NCI-H446 treated with DMSO at 0.1 percent for 48 hours (cell line): Measurements from ENCODE around the gene AGXT.

Experiments used
- DNase-seq: peaks from one replicate; lab custom pipeline; 2025; lab: John Stamatoyannopoulos, UW

AGXT gene

DNA sequence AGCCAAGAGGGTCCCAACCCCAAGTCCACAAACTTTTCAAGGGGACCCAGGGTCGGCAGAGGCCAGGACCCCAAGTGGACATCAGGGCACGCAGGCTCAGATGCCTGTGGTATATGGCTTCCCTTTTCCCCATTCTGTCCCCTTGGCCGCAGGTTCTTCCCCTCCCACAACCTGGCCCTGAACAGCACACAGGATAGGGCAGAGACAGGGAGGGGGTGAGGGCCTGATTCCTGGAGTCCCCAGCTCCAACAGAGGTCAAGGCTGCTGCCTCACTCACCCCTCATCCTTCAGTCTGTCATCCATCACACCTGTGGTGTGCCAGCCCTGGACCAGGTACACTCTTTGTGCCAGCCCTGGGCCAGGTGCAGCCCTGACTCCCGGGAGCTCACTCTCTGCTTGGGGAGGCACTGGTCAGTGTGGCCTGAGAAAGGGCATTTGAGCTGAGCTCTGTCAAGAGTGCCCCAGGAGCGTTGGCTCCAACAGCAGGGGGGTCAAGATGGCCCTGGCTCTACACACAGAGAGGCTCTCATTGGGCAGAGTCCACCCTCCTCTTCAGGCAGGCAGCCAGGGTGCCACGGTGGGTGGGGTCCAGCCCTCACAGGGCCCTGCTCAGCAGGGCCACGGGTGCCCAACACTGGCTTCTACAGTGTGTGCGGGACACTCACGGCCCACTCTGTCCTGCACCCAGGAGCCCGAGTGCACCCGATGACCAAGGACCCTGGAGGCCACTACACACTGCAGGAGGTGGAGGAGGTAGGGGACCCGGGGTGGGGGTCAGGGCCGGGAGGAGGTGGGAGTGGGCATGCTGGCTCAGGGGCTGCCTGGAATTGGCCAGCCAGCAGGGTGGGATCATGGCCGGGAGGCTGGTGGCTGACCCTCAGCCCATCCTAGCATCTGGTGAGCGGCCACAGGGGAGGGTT, 1.6 kb downstream of the AGXT start:
- DNase-seq, result no peak

DNA sequence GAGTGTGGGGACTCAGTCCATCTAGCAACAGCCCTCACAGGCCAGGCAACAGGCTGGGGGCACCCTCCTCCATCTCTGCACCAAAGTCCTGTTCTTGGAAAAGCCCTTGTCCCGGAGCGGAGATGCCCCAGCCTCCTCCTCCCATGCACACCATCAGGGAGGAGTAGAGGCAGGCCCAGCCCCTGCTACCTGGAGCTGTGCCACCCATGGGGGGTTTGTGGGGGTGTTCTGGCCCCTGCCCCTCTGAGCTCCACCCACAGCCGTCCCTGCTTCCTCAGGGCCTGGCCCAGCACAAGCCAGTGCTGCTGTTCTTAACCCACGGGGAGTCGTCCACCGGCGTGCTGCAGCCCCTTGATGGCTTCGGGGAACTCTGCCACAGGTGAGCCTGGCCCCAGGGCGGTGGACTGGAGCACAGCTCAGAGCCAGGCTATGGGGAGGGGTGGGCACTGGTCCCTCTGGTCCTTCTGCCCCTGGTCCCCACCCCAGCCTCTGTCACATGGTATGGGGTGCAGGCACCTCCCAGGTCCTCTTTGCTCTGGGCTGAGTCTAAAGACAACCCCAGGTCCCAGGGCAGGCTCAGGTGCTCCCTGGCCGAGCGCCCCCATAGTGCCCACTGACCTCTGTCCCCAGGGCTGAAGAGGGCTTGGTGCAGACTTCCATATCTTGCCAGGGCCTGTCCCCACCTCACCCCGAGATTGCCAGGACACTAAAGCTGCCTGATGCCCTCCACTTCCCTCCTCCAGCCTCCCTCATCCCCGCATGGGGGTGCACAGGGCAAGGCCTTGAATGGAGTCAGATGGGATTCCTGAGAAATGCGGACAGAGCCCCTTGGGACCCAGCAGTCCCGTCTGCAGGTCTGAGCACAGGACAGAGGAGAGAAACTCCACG, 2.7 kb downstream of the AGXT start:
- no peak for DNase-seq

DNA sequence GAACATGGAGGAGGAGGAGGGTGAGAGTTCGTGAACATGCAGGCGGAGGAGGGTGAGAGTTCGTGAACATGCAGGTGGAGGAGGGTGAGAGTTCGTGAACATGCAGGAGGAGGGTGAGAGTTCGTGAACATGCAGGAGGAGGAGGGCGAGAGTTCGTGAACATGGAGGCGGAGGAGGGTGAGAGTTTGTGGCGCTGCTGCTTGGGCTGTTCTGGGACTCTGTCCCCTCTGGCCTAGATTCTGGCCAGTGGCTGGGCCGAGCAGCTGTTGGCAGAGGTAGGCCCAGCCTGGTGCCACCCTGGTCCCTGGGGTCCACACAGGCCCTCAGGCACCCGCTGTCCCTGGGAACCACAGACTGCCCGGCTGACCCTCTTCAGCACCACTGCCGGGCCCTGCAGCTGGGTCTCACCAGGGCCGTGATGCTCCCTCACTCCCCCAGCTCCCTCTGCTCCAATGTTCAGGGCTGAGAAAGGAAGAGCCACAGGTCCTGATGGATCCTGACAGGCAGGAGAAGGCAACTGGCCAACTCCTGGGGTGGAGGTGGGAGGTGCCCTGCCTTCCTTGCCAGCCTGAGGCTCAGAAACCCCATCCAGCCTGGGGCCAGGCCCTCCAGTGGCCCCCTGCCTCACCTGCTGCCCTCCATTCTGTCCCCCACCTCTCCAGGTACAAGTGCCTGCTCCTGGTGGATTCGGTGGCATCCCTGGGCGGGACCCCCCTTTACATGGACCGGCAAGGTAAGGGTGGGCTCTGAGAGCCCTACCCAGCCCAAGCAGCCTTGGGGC, 3.9 kb downstream of the AGXT start:
- DNase-seq, result no peak

DNA sequence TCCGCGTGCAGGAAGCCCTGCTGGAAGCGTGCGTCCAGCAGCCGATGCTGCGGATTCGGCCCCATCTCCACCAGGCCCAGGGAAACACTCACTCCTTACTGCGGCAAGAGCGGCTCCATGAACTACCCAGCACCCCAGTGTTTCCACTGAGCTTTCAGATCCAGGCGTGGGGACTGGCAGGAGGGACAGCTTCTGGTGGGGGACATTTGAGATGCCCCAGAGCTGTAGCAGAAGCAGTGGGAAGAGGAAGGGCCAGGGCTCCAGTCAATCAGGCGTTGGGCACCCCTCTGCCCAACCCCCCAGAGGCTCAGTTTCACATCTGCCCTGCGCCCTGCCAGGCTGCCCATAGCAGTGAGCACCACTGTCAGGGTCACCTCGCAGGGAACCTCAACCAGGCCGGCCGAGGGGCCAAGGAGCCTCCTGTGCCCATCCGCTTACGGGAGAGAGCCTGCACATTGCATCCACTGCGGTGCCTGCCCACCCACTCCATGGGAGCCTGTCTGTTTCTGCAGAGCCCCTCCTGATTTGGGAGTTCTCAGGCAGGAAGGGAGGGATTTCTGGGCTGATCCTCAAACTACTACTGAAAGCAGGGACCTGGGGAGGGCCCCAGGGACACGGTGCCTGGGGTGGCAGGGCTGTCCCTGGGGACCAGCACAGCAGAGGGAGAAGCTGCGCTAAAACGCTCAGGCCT, 4.6 kb downstream of the AGXT start:
- no peak for DNase-seq

DNA sequence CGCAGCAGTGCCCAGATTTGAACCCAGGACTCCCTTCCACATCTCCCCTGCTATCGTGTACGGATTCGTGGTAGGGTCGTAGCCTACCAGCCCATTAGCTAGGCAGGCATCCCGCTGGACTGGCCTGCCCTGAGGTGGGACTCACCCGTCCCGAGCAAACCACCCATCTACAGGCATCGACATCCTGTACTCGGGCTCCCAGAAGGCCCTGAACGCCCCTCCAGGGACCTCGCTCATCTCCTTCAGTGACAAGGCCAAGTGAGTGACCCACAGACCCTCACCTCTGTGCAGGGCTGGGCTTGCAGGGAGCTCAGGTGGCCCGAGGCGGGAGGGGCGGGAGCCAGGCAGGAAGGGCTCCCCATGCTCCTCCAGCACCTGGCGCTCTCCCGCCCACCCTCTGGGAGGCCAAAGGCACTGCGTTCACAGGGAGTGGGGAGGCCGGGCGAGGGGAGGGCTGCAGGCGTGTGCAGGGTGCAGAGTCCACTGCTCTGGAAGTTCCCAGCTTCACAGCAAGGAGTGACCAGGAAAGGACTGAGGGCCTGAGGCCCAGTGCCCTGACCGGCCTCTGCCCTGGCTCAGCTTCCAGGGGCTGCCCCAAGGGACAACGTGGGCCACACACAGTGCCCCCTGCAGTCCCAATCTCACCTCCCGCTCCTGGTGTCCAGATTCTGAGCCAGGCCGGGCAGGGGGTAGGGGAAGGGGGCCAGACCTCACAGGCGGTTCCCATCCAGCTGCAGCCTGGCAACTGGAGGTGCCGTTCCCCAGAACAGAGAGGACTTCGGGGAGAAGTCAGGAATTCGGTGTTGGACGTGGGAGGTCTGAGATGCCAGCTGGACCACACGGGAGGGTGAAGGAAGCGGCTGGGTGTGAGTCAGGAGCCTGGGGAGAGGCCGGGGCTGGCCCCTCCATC, 5.4 kb downstream of the AGXT start:
- no peak for DNase-seq

DNA sequence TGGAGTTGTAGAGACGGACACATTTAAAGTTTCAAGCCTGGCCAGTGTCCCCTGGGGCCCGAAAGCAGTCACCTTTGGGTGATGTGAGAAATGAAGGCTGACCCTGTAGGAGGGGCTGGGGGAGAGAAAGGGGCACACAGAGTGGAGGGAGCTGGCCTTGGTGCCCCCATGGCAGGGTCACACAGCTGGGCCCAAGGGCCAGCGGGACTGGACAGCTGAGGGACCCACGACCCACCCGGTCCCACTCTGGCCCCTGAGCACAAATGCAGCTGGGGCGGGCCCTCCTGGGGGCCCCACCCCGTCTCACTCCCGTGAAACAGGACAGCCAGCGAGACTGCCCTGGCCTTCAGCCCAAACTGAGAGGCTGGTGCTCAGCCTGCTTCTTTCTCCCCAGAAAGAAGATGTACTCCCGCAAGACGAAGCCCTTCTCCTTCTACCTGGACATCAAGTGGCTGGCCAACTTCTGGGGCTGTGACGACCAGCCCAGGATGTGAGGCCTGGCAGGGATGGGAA, 6.1 kb downstream of the AGXT start:
- no peak for DNase-seq

DNA sequence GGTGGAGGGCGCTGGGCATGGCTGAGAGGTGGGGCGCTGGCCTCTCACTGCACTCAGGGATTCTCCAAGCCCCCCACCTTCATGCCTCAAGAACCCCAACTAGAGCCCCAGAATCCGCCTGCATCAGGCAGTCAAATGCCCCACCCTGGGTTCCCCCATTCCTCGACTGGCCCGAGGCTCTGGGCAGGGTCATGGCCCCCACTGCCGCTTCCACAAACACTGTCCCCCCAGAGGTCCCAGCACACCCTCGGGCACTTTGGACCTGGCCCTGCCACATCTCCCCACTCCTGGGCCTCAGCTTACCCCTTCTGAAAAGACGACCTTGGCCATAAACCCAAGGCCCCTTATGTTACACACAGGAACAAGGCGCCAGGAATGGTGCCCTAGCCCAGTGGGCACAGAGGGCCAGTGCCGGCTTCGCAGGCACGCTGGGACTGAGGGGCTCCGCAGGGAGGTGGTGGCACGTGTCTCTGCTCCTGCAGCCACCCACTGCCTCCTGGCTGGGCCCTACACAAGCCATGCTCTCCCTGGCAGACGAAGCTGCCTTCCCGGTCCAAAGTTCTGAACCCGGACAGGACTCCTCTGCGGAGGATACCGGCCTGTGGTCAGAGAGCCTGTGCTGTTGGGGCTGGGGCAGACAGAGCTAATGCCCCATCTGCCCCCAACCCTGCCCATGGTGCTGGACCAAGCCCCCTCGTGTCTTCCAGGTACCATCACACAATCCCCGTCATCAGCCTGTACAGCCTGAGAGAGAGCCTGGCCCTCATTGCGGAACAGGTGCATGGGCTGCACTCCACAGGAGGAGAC, 6.8 kb downstream of the AGXT start:
- DNase-seq, result no peak

DNA sequence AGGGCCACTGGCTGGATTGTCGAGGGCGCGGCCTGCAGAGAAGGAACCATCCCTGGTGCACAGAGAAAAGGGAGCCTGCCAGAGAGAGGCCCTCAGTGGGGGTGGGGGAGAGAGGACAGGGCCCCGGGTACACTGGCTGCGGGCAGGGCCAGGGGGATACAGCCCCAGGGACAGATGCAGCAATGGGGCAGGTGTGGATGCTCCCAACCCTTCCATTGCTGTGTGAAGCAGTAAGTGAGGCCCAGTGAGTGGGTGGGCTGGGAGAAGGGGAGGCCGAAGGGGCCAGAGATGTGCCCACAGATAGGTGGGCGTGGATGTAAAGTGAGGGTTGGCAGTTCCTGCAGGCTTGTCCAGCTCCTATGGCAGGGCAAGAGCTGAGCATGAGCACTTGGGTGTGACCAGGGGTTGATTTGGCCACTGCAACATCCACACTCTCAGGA, 7.4 kb downstream of the AGXT start:
- no peak for DNase-seq

DNA sequence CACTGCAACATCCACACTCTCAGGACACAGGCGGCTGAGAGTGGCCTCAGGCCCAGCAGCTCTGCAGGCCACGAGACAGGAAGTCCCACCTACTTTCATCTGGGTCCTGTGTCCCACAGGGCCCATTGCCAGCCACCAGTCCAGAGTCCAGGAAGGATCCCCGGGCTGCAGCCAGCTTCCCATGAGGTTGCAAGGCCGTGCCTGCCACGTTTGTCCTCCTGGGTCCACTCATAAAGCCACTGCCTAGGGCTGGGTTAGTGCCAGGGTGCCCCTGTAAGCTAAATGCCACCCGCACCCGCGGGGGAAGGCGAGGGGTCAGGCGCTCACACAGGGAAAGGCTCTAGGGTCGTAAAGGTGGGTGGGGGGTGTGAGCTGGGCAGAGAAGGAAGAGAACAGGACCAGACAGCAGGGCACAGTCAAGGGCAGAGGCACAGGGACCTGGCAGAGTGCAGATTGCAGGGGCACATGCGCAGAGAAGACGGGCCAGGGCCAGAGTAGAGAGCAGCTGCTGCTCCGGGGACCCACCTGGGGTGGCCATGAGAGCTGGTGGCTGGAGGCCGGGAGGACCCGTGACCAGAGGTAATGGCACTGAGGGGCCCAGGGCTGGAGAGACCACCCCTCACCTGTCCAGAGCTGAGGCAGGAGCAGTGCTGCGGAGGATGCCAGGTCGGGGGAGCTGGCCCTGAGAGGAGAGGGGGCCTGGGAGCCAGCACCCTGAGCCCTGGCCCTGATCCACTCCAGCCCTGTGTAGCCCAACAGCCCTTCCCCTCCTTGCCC, 8.0 kb downstream of the AGXT start:
- no peak for DNase-seq

DNA sequence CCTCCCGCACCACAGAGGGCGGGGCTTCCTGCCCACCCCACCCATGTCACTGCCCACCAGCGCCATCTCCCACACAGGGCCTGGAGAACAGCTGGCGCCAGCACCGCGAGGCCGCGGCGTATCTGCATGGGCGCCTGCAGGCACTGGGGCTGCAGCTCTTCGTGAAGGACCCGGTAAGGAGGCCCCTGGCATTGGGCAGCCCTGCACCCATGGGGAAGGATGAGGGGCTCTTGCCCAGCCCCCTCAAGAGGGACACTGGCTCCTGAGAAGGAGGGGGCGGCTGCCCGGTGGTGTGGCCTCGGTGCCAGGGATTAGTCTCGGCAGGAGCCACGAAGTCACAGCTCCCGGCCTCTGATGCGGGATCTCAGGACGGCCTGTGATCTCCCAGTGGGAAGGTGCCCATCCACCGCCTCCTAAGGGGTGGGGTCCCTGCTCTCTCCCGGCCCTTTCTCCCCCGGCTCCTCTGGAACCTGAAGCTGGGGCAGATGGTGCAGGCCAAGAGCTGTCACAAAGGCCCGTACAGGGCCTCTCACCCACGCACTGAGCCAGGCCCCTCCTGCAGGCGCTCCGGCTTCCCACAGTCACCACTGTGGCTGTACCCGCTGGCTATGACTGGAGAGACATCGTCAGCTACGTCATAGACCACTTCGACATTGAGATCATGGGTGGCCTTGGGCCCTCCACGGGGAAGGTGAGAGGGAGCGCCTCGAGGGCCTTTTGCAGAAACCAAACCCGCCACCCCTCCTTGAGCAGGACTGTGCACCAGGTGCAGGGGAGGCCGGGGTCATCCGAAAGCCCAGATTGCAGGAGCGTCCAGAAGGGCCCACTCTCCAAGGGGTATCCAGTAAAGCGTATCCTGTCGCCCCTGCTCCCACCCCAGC, 9.1 kb downstream of the AGXT start:
- no peak for DNase-seq

DNA sequence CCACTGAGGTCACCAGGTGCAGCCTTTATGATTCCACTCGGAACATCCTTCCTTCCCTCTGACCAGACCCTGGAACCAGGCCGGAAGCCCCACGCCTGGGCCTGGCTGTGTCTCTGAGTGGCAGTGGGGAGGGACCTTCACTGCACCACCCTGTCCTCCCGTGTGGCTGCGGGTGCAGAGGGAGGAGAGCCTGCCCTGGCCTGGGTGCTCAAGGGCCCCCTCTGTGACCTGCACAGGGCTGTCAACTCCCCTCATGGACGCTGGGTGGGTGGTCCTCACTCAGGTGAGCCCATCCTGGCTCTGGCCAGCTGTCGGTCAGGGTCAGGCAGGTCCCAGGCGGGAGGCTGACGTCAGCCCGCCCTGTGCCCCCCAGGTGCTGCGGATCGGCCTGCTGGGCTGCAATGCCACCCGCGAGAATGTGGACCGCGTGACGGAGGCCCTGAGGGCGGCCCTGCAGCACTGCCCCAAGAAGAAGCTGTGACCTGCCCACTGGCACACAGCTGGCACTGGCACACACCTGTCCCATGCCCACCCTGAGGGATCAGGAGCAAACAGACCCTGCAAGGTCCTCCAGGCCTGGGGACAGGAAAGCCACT, 9.8 kb downstream of the AGXT start:
- DNase-seq, result no peak

DNA sequence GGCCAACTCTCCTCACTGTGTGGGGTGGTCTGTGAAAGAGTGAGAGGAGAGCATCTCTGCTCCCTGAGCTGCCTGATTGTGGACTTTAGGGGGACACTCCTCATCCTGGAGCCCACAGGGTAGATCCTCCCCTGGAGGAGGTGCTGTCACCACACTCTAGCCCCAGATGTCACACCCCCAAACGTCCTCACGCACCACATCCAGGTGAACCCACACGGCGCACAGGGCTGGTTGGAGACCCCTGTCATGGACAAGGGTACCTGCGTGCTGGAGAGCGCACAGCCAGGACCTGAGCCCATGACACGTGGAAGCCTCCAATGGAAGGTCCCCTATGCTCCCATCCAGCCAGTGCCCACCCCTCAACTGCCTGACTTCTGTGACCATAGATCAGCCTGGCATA, 10.5 kb downstream of the AGXT start:
- no peak for DNase-seq

DNA sequence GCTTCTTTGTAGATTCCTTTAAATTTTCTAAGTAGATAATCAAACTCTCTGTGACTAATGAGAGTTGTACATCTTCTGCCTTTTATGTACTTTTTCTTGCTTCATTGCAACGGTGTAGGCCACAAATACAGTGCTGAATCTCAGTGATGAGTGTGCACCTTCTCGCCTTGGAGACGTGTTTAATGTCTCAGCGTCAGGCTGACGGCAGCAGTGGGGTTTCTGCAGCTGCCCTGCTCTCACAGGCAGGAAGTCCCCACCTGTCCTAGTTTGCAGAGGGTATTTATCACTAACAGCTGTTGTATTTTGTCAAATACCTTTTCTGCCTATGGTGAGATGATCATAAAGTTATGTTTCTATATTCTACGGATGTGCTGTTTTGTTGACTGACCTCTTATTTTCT, 13.3 kb downstream of the AGXT start:
- DNase-seq, result no peak

DNA sequence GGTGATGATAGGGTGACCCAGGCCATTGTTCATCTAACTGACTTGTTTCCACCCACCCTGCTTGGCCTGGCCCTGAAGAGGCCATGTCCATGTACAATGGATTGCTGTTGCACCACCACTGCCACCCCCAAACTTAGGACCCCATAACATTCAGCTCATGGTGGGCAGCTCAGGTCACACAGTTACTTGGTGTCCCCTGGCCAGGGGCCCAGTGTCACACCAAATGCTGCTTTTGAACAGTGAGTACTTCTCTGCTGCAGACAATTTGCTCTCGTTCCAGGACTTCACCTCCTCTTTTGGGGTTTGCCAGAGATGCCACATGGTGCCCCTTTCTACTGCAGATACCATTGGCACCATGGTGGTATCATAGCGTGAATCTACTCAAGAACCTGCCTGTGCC, 15.6 kb downstream of the AGXT start:
- DNase-seq, result no peak

DNA sequence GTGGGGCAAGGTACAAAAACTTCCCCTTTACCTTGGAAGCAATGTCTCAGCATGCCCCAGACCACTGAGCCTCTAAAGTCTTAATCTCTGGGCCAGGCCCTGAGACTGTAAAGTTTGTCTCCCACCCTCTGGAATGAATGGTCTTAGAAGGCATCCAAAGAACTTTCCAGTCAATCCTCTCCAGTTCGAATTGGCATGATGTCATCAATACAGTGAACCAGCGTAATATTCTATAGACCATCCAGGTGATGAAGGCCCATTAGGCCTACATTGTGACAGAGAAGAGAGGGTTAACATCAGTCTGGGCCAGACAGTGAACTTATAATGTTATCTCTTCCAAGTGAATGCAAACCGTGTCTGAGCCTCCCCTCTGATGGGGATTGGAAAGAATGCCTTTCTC, 16.1 kb downstream of the AGXT start:
- DNase-seq, result no peak

DNA sequence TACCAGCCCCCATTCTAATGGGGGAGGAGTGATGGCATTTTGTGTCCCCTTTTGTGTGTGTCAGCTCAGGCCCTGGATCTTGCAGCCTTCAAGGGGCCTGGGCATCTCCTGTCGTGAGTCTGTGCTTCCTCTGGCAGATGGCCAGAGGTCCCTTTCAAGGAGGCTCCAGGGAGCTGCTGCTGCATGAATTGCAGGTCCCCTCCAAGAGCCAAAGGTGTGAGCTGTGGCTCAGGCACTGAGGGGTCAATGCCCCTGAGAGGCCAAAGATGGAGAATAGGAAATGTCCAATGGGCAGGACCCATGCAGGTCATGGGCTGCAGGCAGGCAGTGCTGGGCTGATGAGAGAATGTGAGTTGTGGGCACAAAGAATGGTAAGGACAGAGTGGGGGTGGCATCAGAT, 16.9 kb downstream of the AGXT start:
- DNase-seq, result no peak

DNA sequence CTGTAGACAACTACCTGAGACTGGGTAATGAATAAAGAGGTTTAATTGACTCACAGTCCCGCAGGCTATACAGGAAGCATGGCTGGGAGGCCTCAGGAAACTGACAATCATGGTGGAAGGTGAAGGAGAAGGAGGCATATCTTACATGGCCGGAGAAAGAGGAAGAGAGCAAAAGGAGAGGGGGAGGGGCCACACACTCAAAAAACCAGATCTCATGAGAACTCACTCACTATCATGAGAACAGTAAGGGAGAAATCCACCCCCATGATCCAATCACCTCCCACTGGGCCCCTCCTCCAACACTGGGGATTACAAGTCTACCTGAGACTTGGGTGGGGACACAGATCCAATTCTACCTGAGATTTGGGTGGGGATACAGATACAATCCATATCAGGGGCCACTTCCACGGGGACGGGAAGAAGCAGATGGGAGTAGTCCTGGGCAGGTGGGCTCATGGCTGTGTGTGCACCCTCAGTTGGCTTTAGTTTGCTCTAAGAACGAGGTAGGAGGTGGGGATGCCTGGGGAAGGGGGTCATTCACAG, 17.5 kb downstream of the AGXT start:
- DNase-seq, result no peak
